H7 (cell line): ENCODE data around the gene FBXL4. TPM values are rescaled to one million over a fixed set of nuclear protein-coding genes. Genes with fewer than 3 reads are reported as not detected.

Source experiments
- DNase-seq: peaks from one replicate; pipeline ENCODE4 v3.0.0; 2012
- H3K27me3 ChIP-seq: 2 replicates; pipeline ENCODE4 v1.6.0; 2011; ENCODE audit warnings: mild to moderate bottlenecking, low read length; ENCODE audit not compliant: control insufficient read depth, insufficient read depth
- H3K36me3 ChIP-seq: replicated peaks from 2 replicates; pipeline ENCODE4 v1.5.1; 2011; ENCODE audit warnings: low read length; ENCODE audit not compliant: control insufficient read depth, insufficient read depth
- H3K4me3 ChIP-seq: 2 replicates; pipeline ENCODE4 v1.5.1; 2011; ENCODE audit warnings: low read depth, mild to moderate bottlenecking, control low read depth, low read length, moderate library complexity; ENCODE audit not compliant: insufficient read depth
- total RNA-seq: library from RNA; depleted of rRNA; stranded (reverse); fragments of >200 nt; shearing (Covaris generic); gene quantifications from 2 replicates; pipeline ENCODE4 v1.2.3, GENCODE V29; 2014

The FBXL4 gene
- total RNA-seq, 1 experiment from 2014 or later: 11.1 TPM

- Histone ChIP-seq H3K36me3 (no peaks in the 10 kb centered on the region), H3K27me3 (peaks cover 94% of the 10 kb centered on the region), H3K4me3 (peak overlapping the region; percentile 54)
- peak; percentile 81 for DNase-seq
These were observed 114.3 kb downstream of the FBXL4 start for GRCh38 chr6:98833307-98834059.

DNA sequence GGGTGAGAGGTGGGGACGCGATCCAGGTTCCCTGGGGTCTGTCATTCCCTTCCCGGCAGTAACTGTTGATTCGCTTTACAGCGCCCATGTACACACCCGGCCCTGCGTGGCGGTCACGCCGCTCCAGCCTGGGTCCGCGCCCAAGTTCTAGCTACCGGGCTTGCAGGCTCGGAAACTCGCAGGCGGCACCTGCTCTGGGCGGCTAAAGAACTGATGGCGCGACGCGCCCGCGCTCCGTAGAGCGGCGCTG, 114.8 kb downstream of the FBXL4 start:
- Histone ChIP-seq H3K27me3 (peaks cover 94% of the 10 kb centered on the region), H3K4me3 (0 out of 2 replicates have a peak overlapping the region, but pooled peaks have one; percentile 6), H3K36me3 (no peaks in the 10 kb centered on the region)
- DNase-seq: no peak

GRCh38 chr6:98832284-98833056, 115.3 kb downstream of the FBXL4 start:
- peak; percentile 81 for DNase-seq
- H3K36me3 ChIP-seq: no peaks in the 10 kb centered on the region
- H3K4me3 ChIP-seq: peak overlapping the region; percentile 21; the same call in 1 of the 2 replicates
- H3K27me3 ChIP-seq: peaks cover 94% of the 10 kb centered on the region

- DNase-seq: no peak
- Histone ChIP-seq H3K36me3 (no peaks in the 10 kb centered on the region), H3K4me3 (no peak overlapping the region; the same call in 1 of the 2 replicates), H3K27me3 (peaks cover 94% of the 10 kb centered on the region)
These were observed 115.8 kb downstream of the FBXL4 start for GRCh38 chr6:98831959-98832283.

GRCh38 chr6:98831057-98831958, 116.4 kb downstream of the FBXL4 start:
- Histone ChIP-seq H3K27me3 (peaks cover 94% of the 10 kb centered on the region), H3K36me3 (no peaks in the 10 kb centered on the region), H3K4me3 (peak overlapping the region; percentile 33; the same call in 1 of the 2 replicates)
- peak; percentile 89 for DNase-seq

DNA sequence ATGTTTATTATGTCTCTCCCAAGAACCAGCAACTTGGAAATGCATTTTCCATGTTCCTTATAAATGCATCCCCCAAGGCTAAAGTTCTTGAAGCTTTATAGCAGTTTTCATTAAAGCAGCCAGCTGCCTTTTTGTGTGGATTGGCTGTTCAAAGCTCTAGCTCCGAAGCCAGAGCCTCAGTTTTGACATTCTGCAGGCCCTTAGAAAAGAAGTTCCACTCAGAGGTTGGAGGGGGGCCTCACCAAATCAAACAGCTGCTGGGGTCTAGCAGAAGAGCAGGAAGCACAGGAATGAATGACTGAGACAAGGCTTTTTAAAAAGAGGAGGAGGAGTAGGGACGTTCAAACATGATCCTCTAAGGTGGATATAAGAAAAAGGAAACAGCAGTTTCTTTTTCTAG, 117.6 kb downstream of the FBXL4 start:
- H3K4me3 ChIP-seq: no peak overlapping the region
- H3K27me3 ChIP-seq: peaks cover 94% of the 10 kb centered on the region
- H3K36me3 ChIP-seq: no peaks in the 10 kb centered on the region
- no peak for DNase-seq

DNA sequence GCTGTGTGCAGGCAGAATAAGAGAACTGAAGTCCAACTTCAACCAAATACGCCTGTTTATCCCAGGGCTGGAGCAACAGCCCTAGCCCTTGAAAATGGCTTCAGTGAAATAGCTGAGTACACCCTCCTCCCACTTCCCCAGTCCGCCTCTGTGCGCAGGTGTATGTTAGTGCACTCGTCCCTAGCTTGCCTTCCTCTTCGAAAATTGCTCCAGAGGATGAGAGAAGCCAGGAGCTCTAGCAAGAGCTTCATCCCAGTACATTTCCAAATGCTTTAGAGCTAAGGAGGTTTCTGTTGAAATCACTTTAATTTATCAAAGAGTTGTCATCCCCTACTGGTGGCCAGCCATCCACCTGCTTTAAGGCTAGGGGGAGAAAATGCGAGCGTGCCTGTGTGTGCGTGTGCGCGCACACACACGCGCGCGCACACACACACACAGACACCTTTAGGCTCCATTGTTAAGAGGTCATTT, 118.8 kb downstream of the FBXL4 start:
- H3K4me3 ChIP-seq: no peak overlapping the region; the same call in 1 of the 2 replicates
- H3K27me3 ChIP-seq: peaks cover 99% of the 10 kb centered on the region
- H3K36me3 ChIP-seq: no peaks in the 10 kb centered on the region
- peak; percentile 75 for DNase-seq

GRCh38 chr6:98828211-98828788, 119.4 kb downstream of the FBXL4 start:
- H3K27me3 ChIP-seq: peaks cover 98% of the 10 kb centered on the region
- H3K4me3 ChIP-seq: peak overlapping the region; percentile 29; the same call in 1 of the 2 replicates
- DNase-seq: peak; percentile 63
- H3K36me3 ChIP-seq: no peaks in the 10 kb centered on the region

- peak overlapping the region; percentile 29; the same call in 1 of the 2 replicates for H3K4me3 ChIP-seq
- no peaks in the 10 kb centered on the region for H3K36me3 ChIP-seq
- peak; percentile 88 for DNase-seq
- peaks cover 97% of the 10 kb centered on the region for H3K27me3 ChIP-seq
These were observed 120.2 kb downstream of the FBXL4 start for GRCh38 chr6:98827295-98828159.

GRCh38 chr6:98825600-98826230, 122.0 kb downstream of the FBXL4 start:
- DNase-seq: no peak
- H3K4me3 ChIP-seq: peak overlapping the region; percentile 52; the same call in 1 of the 2 replicates

GRCh38 chr6:98824902-98825599, 122.7 kb downstream of the FBXL4 start:
- H3K27me3 ChIP-seq: peaks cover 77% of the 10 kb centered on the region
- DNase-seq: peak; percentile 78
- no peaks in the 10 kb centered on the region for H3K36me3 ChIP-seq
- H3K4me3 ChIP-seq: peak overlapping the region; percentile 52

More at GRCh38 chr6:98825600-98826230, 122.0 kb downstream of the FBXL4 start:
- Histone ChIP-seq H3K27me3 (peaks cover 84% of the 10 kb centered on the region), H3K36me3 (no peaks in the 10 kb centered on the region)

DNA sequence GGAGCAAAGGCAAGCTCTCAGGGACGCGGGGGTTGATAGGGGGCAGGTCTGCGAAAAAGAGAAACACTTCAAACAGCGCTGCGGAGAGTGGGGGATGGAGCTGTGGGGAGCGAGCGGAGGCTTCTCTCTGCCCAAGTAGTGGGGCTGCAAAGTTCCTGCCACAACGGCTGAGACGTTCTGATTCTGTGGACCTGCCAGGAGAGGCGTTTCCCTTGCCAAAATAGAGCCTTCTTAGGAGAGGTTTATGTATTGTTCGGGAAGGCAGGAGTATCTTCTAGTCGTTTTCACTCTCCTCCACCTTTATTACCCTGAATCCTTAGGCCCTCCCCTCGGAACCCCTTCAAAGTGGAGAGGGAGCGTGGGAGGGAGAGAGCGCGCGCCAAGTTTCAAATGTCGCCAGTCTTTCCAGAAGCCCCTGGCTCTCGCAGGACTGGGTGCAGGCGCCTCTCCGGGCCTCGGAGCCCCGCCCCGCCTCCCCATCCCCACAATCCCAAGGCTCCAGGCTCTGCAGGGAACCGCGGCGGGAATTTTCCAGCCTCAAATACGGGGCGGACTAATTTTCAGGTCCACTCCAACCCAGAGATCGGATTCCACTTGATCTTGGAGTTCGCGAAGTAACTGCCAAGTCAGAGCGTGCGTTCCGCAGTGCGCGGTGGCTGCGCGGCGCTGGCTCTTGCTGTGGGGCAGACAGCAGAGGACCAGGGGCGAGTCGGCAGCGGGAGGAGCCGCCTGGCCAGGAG, 123.4 kb downstream of the FBXL4 start:
- peaks cover 70% of the 10 kb centered on the region for H3K27me3 ChIP-seq
- DNase-seq: peak; percentile 76

More for the DNA sequence above, 123.4 kb downstream of the FBXL4 start:
- H3K36me3 ChIP-seq: no peaks in the 10 kb centered on the region
- H3K4me3 ChIP-seq: peak overlapping the region; percentile 52
